GM21447 (cell line): ENCODE results near the gene PCDHGB2.
"Not testable (repeated sequence)": the region's sequence is repeated elsewhere in the genome, so short reads cannot be mapped to it uniquely, and the experiment has no call there.

Experiments
- ATAC-seq: cut with Tn5 transposase; IDR thresholded peaks from one replicate; pipeline ENCODE4 v1.9.1; 2021; ENCODE audit not compliant: unreplicated experiment

Gene PCDHGB2

GRCh38 chr5:141349917-141350619 lies 9.7 kb upstream of the PCDHGB2 start, which contains the start of gene PCDHGB1:
Gene PCDHGB1, plus strand, starts transcription at chr5:141350099. Its CDS starts 162 bp downstream, at chr5:141350261.
- ATAC-seq, result no peak

GRCh38 chr5:141351591-141351990 lies 8.2 kb upstream of the PCDHGB2 start:
- no peak for ATAC-seq

GRCh38 chr5:141354900-141355469 lies 4.8 kb upstream of the PCDHGB2 start, which contains the start of gene PCDHGA4:
Gene PCDHGA4, plus strand, starts transcription at chr5:141355021. Its CDS starts 87 bp downstream, at chr5:141355108.
- no peak for ATAC-seq

GRCh38 chr5:141355641-141356040 lies 4.2 kb upstream of the PCDHGB2 start:
- ATAC-seq, result no peak

GRCh38 chr5:141356133-141356532 lies 3.7 kb upstream of the PCDHGB2 start:
- ATAC-seq, result no peak

- ATAC-seq, result no peak
Measured at GRCh38 chr5:141356950-141357349, 2.8 kb upstream of the PCDHGB2 start.

- ATAC-seq, result no peak
Measured at GRCh38 chr5:141360685-141361084, 891 bp downstream of the PCDHGB2 start.

GRCh38 chr5:141362719-141363118 lies 2.9 kb downstream of the PCDHGB2 start:
- no peak for ATAC-seq

GRCh38 chr5:141363952-141364660 lies 4.3 kb downstream of the PCDHGB2 start, which contains the start of gene PCDHGA5:
Gene PCDHGA5, plus strand, starts transcription at chr5:141364162. Its CDS starts 169 bp downstream, at chr5:141364331.
- ATAC-seq, result no peak

GRCh38 chr5:141366016-141366896 lies 6.5 kb downstream of the PCDHGB2 start:
- no peak for ATAC-seq

GRCh38 chr5:141369994-141370848 lies 10.4 kb downstream of the PCDHGB2 start, which contains the start of gene PCDHGB3:
Gene PCDHGB3, plus strand, starts transcription at chr5:141370242. Its CDS starts 153 bp downstream, at chr5:141370395.
- ATAC-seq, result no peak

GRCh38 chr5:141371572-141372475 lies 12.0 kb downstream of the PCDHGB2 start:
- no peak for ATAC-seq

- ATAC-seq, result no peak
Measured at GRCh38 chr5:141373673-141374317, 14.0 kb downstream of the PCDHGB2 start, which contains the start of gene PCDHGA6. Gene PCDHGA6, plus strand, starts transcription at chr5:141373891. Its CDS starts 193 bp downstream, at chr5:141374084.

- ATAC-seq, result no peak
Measured at GRCh38 chr5:141374627-141375026, 14.8 kb downstream of the PCDHGB2 start.

GRCh38 chr5:141375444-141376155 lies 15.8 kb downstream of the PCDHGB2 start:
- not testable (repeated sequence) for ATAC-seq

- no peak for ATAC-seq
Measured at GRCh38 chr5:141382469-141383294, 22.9 kb downstream of the PCDHGB2 start, which contains the start of gene PCDHGA7. Gene PCDHGA7, plus strand, starts transcription at chr5:141382742. Its CDS starts 158 bp downstream, at chr5:141382900.
